ENCODE measurements around the gene PEX5L. TPM values are rescaled to one million over a fixed set of nuclear protein-coding genes. Genes with fewer than 3 reads are reported as not detected.
A peak's percentile ranks its signal among the peaks of the same experiment; 100 is the strongest.

PEX5L gene
- total RNA-seq, 2 donors from 2014 or later, result 0.86 to 1.9 TPM

DNA sequence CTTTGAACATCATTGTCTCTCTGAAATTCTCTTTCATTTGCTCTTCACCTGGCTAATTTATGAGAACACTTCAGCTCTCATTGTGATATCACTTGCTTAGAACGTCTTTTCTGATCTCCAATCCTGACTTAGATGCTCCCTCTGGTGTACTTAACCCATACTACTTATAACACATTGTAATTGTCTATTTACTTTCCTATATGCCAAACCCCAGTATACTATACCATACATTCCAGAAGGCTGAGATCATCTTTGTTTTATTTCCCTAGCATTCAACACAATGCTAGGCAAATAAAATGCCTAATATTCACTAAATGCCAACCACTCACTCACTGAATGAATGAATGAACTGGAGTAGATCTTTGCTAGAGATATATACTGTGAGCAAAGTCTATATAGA lies 27.0 kb upstream of the PEX5L start:
- Histone ChIP-seq H3K4me3 (ENCODE audit: low read length) (no peak overlapping the region), H3K27ac (ENCODE audit: low read depth, low read length) (no peak overlapping the region), H3K9me3 (ENCODE audit: control insufficient read depth, low read length) (no peaks in the 10 kb centered on the region), H3K4me1 (ENCODE audit: control insufficient read depth, insufficient read depth, low read length) (no peaks in the 10 kb centered on the region), H3K9ac (ENCODE audit: extremely low read depth, low read length, poor library complexity, severe bottlenecking) (no peak overlapping the region), H3K27me3 (ENCODE audit: control insufficient read depth, insufficient read depth, low read length, poor library complexity, severe bottlenecking) (no peaks in the 10 kb centered on the region), H3K36me3 (ENCODE audit: control insufficient read depth, insufficient read depth, low read length) (no peaks in the 10 kb centered on the region)
- Mint-ChIP-seq H3K4me1 (peaks cover 5% of the 10 kb centered on the region), H3K36me3 (ENCODE audit: low read depth) (no peaks in the 10 kb centered on the region), H3K27ac (no peak overlapping the region), H3K4me3 (no peak overlapping the region), H3K9me3 (no peaks in the 10 kb centered on the region), H3K27me3 (ENCODE audit: insufficient read depth) (no peaks in the 10 kb centered on the region)
- no peak for DNase-seq
- WGBS, 2 experiments (ENCODE audit: insufficient coverage in 1 of 2, insufficient read length in 1 of 2), result 83 to 85% methylated on average over 1 of the region's 1 CpG
- TF ChIP-seq, protein P1, sequence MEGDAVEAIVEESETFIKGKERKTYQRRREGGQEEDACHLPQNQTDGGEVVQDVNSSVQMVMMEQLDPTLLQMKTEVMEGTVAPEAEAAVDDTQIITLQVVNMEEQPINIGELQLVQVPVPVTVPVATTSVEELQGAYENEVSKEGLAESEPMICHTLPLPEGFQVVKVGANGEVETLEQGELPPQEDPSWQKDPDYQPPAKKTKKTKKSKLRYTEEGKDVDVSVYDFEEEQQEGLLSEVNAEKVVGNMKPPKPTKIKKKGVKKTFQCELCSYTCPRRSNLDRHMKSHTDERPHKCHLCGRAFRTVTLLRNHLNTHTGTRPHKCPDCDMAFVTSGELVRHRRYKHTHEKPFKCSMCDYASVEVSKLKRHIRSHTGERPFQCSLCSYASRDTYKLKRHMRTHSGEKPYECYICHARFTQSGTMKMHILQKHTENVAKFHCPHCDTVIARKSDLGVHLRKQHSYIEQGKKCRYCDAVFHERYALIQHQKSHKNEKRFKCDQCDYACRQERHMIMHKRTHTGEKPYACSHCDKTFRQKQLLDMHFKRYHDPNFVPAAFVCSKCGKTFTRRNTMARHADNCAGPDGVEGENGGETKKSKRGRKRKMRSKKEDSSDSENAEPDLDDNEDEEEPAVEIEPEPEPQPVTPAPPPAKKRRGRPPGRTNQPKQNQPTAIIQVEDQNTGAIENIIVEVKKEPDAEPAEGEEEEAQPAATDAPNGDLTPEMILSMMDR (conservative IDR thresholded peaks at IDR 0.05), result peak; percentile 31

DNA sequence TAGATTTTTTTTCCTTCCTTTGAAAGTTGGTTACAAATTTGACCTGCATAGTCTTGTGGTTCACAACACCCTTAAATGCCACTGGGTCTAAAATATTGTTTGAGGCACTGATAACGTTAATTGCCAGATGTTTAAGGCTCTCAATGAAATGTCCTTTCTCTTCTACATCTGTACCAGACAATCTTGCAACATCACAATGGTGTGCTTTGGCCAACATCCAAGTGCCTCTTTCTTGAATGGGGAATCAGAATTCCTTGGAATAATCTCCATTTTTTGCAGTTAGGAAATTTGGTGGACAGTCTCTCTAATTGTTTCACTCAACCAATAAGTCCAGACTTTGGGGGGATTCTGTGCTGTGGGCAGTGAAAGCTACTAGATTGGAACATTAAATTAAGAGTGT lies 26.0 kb upstream of the PEX5L start:
- no peak overlapping the region for H3K4me3 Mint-ChIP-seq
- Histone ChIP-seq H3K27ac (ENCODE audit: low read depth, low read length) (no peak overlapping the region), H3K4me3 (ENCODE audit: low read length) (no peak overlapping the region), H3K9me3 (ENCODE audit: control insufficient read depth, low read length) (no peaks in the 10 kb centered on the region), H3K36me3 (ENCODE audit: control insufficient read depth, insufficient read depth, low read length) (no peaks in the 10 kb centered on the region), H3K4me1 (ENCODE audit: control insufficient read depth, insufficient read depth, low read length) (no peaks in the 10 kb centered on the region), H3K9ac (ENCODE audit: extremely low read depth, low read length, poor library complexity, severe bottlenecking) (no peak overlapping the region), H3K27me3 (ENCODE audit: control insufficient read depth, insufficient read depth, low read length, poor library complexity, severe bottlenecking) (no peaks in the 10 kb centered on the region)
- WGBS, 2 experiments (ENCODE audit: insufficient coverage in 1 of 2, insufficient read length in 1 of 2), result 83 to 94% methylated on average over 1 of the region's 1 CpG
- H3K27ac Mint-ChIP-seq, result no peak overlapping the region
- no peaks in the 10 kb centered on the region for H3K9me3 Mint-ChIP-seq
- TF ChIP-seq, protein P1 (conservative IDR thresholded peaks at IDR 0.05), result no peak
- peaks cover 7% of the 10 kb centered on the region for H3K4me1 Mint-ChIP-seq
- no peaks in the 10 kb centered on the region for H3K27me3 Mint-ChIP-seq (ENCODE audit: insufficient read depth)
- H3K36me3 Mint-ChIP-seq (ENCODE audit: low read depth), result no peaks in the 10 kb centered on the region
- DNase-seq, result no peak

DNA sequence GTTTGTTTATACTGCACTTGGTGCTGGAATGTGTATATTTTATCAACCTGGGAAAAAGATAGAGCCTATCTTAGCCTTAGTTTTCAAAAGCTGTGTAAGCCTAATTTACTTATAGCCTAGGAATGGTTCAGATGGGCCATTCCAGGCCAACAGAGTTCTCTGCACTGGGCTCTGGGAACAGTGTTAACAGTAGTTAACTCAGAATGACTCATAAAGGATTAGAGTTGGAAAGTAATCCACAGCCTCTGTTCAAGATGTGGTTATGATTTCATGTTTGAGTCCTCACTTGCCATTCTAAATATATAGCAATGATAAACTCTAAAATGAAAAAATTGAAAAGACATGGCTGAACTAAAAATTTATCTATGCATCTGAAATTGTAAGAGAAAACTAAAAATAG lies 22.6 kb upstream of the PEX5L start:
- no peak for DNase-seq
- TF ChIP-seq, protein P1 (conservative IDR thresholded peaks at IDR 0.05), result no peak
- Mint-ChIP-seq H3K9me3 (no peaks in the 10 kb centered on the region), H3K4me1 (peaks cover 7% of the 10 kb centered on the region), H3K4me3 (no peak overlapping the region), H3K36me3 (ENCODE audit: low read depth) (no peaks in the 10 kb centered on the region), H3K27me3 (ENCODE audit: insufficient read depth) (no peaks in the 10 kb centered on the region), H3K27ac (no peak overlapping the region)
- Histone ChIP-seq H3K9ac (ENCODE audit: extremely low read depth, low read length, poor library complexity, severe bottlenecking) (no peak overlapping the region), H3K36me3 (ENCODE audit: control insufficient read depth, insufficient read depth, low read length) (no peaks in the 10 kb centered on the region), H3K9me3 (ENCODE audit: control insufficient read depth, low read length) (no peaks in the 10 kb centered on the region), H3K4me1 (ENCODE audit: control insufficient read depth, insufficient read depth, low read length) (no peaks in the 10 kb centered on the region), H3K27me3 (ENCODE audit: control insufficient read depth, insufficient read depth, low read length, poor library complexity, severe bottlenecking) (no peaks in the 10 kb centered on the region), H3K4me3 (ENCODE audit: low read length) (no peak overlapping the region), H3K27ac (ENCODE audit: low read depth, low read length) (no peak overlapping the region)

Measured in endodermal cell (in vitro differentiated cells).